Keratinocyte (primary cell): ENCODE results near the gene STXBP2. TPM values are rescaled to one million over a fixed set of nuclear protein-coding genes. Genes with fewer than 3 reads are reported as not detected.

Experiments used
- DNase-seq: peaks from one replicate; pipeline ENCODE4 v3.0.0-alpha.2; 2011; ENCODE audit warnings: low read depth, missing footprints, low spot score
- FAIRE-seq: peaks from 2 replicates; lab custom pipeline; 2011; peaks lifted over from hg19 to GRCh38; lab: Jason Lieb, UNC
- H2AFZ ChIP-seq: 2 replicates; pipeline ENCODE4 v1.6.0; 2012; ENCODE audit warnings: low read length, control low read depth, inconsistent platforms; ENCODE audit not compliant: control insufficient read depth
- H3K27ac ChIP-seq: 2 replicates; pipeline ENCODE4 v1.5.1; 2011; ENCODE audit warnings: low read length; ENCODE audit not compliant: control insufficient read depth, insufficient read depth
- H3K27me3 ChIP-seq: 3 replicates; pipeline ENCODE4 v1.6.0; 2011; ENCODE audit warnings: low read length; ENCODE audit not compliant: control insufficient read depth, insufficient read depth; ENCODE audit errors: extremely low read depth
- H3K36me3 ChIP-seq, 2 experiments: 2 replicates in 1 of 2; 3 replicates in 1 of 2; pipeline ENCODE4 v1.5.1; 2011; ENCODE audit warnings: low read length in 2 of 2, mild to moderate bottlenecking in 1 of 2; ENCODE audit not compliant: control insufficient read depth in 2 of 2, insufficient read depth in 2 of 2; ENCODE audit errors: extremely low read depth in 1 of 2
- H3K4me1 ChIP-seq: 3 replicates; pipeline ENCODE4 v1.5.1; 2011; ENCODE audit warnings: low read length; ENCODE audit not compliant: control insufficient read depth, insufficient read depth; ENCODE audit errors: extremely low read depth
- H3K4me2 ChIP-seq: 3 replicates; pipeline ENCODE4 v1.6.0; 2011; ENCODE audit warnings: low read depth, low read length; ENCODE audit not compliant: control insufficient read depth, insufficient read depth; ENCODE audit errors: extremely low read depth
- H3K4me3 ChIP-seq, 3 experiments: fragments of 200-600 bp in 1 of 3; sonication (generic) in 1 of 3; 2 replicates in 2 of 3; 3 replicates in 1 of 3; pipeline ENCODE4 v1.5.1; 2011 to 2016; ENCODE audit warnings: low read length in 3 of 3, mild to moderate bottlenecking in 3 of 3, control low read depth in 2 of 3, inconsistent platforms in 1 of 3, low read depth in 1 of 3, mixed read lengths in 1 of 3, mixed run types in 1 of 3, moderate library complexity in 1 of 3; ENCODE audit not compliant: control insufficient read depth in 2 of 3, insufficient read depth in 2 of 3; ENCODE audit errors: extremely low read depth in 1 of 3
- H3K79me2 ChIP-seq: 2 replicates; pipeline ENCODE4 v1.6.0; 2012; ENCODE audit warnings: low read length; ENCODE audit not compliant: control insufficient read depth, insufficient read depth
- H3K9ac ChIP-seq: 3 replicates; pipeline ENCODE4 v1.6.0; 2011; ENCODE audit warnings: low read length; ENCODE audit not compliant: control insufficient read depth, insufficient read depth; ENCODE audit errors: extremely low read depth
- H3K9me1 ChIP-seq: 3 replicates; pipeline ENCODE4 v1.6.0; 2011; ENCODE audit warnings: low read length; ENCODE audit not compliant: control insufficient read depth, insufficient read depth; ENCODE audit errors: extremely low read depth
- H3K9me3 ChIP-seq: 2 replicates; pipeline ENCODE4 v1.5.1; 2012; ENCODE audit warnings: low read depth, low read length; ENCODE audit not compliant: control insufficient read depth
- H4K20me1 ChIP-seq: 3 replicates; pipeline ENCODE4 v1.6.0; 2011; ENCODE audit warnings: low read length; ENCODE audit not compliant: control insufficient read depth, insufficient read depth; ENCODE audit errors: extremely low read depth
- EZH2 ChIP-seq: IDR thresholded peaks from one replicate; pipeline ENCODE4 v1.6.1; 2012; ENCODE audit warnings: inconsistent platforms, mild to moderate bottlenecking, low read length, moderate library complexity
- dilution Hi-C: fragments of 300-500 bp; cut with MboI; formaldehyde crosslinking; loops from one replicate; pipeline ENCODE4 v1.7.0; 2020; ENCODE audit warnings: low sequenced_read_pairs; ENCODE audit not compliant: extremely low pct_ligation_motif_present
- polyA plus RNA-seq, 5 experiments: library from polyadenylated mRNA; depleted of rRNA in 3 of 5; stranded (reverse) in 3 of 5; stranded (forward) in 1 of 5; unstranded in 1 of 5; fragments of >200 nt; gene quantifications; 1 replicate in 1 of 5; 2 replicates in 3 of 5; 3 replicates in 1 of 5; pipeline versions ENCODE4 v1.2.1 to v1.2.3, GENCODE V29; 2011 to 2012; ENCODE audit warnings: missing spikeins in 2 of 5, low read depth in 1 of 5, low replicate concordance in 1 of 5
- TF ChIP-seq, protein P1 (sequence below), 3 experiments: IDR thresholded peaks in 1 of 3; conservative IDR thresholded peaks in 1 of 3; optimal IDR thresholded peaks in 1 of 3; 2 replicates in 2 of 3; 3 replicates in 1 of 3; pipeline versions ENCODE3 to v1.5.1; 2011; ENCODE audit warnings: low read length in 3 of 3, mild to moderate bottlenecking in 3 of 3, moderate library complexity in 2 of 3, control low read depth in 1 of 3, inconsistent platforms in 1 of 3; ENCODE audit not compliant: insufficient read depth in 2 of 3; ENCODE audit errors: extremely low read depth in 1 of 3

The STXBP2 gene
- polyA plus RNA-seq, 1 donor (not counting 4 experiments of a cell fraction or from before 2014, with no cell fraction given), result 58.8 TPM

DNA sequence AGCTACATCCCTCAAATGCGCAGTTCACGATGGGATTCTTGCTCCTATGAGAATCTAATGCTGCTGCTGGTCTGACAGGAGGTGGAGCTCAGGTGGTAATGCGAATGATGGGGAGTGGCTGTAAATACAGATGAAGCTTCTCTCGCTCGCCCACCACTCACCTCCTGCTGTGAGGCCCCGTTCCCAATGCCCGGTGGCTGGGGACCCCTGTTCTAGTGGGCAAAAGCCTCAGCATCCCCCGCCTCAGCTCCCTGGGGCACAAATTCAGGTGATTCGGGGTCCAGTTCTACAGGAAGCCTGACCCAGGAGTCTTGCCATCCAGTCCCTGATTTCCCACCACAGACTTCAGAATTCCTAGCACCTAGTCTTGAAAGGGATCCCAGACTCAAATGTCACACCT lies 35.6 kb downstream of the STXBP2 start:
- H3K27ac ChIP-seq, result no peak overlapping the region
- H2AFZ ChIP-seq, result no peak overlapping the region
- no peaks in the 10 kb centered on the region for H3K9me3 ChIP-seq
- no peak overlapping the region for H3K4me3 ChIP-seq
- H3K79me2 ChIP-seq, result no peaks in the 10 kb centered on the region
- FAIRE-seq, result no peak
- no peak for DNase-seq
- no peaks in the 10 kb centered on the region for H4K20me1 ChIP-seq
- H3K27me3 ChIP-seq, result peaks cover 26% of the 10 kb centered on the region
- H3K9me1 ChIP-seq, result no peaks in the 10 kb centered on the region
- no peak overlapping the region for H3K4me2 ChIP-seq
- H3K4me1 ChIP-seq, result no peaks in the 10 kb centered on the region
- H3K36me3 ChIP-seq, result no peaks in the 10 kb centered on the region
- no peak overlapping the region for H3K9ac ChIP-seq
- no peak for TF ChIP-seq EZH2
- TF ChIP-seq, protein P1, sequence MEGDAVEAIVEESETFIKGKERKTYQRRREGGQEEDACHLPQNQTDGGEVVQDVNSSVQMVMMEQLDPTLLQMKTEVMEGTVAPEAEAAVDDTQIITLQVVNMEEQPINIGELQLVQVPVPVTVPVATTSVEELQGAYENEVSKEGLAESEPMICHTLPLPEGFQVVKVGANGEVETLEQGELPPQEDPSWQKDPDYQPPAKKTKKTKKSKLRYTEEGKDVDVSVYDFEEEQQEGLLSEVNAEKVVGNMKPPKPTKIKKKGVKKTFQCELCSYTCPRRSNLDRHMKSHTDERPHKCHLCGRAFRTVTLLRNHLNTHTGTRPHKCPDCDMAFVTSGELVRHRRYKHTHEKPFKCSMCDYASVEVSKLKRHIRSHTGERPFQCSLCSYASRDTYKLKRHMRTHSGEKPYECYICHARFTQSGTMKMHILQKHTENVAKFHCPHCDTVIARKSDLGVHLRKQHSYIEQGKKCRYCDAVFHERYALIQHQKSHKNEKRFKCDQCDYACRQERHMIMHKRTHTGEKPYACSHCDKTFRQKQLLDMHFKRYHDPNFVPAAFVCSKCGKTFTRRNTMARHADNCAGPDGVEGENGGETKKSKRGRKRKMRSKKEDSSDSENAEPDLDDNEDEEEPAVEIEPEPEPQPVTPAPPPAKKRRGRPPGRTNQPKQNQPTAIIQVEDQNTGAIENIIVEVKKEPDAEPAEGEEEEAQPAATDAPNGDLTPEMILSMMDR (optimal IDR thresholded peaks at IDR 0.05 in 1 of 3, IDR thresholded peaks at IDR 0.05 in 1 of 3, conservative IDR thresholded peaks at IDR 0.05 in 1 of 3; ENCODE audit: extremely low read depth in 1 of 3, insufficient read depth in 2 of 3, low read length in 3 of 3), result no peak
- dilution Hi-C loops, result no loop called here

DNA sequence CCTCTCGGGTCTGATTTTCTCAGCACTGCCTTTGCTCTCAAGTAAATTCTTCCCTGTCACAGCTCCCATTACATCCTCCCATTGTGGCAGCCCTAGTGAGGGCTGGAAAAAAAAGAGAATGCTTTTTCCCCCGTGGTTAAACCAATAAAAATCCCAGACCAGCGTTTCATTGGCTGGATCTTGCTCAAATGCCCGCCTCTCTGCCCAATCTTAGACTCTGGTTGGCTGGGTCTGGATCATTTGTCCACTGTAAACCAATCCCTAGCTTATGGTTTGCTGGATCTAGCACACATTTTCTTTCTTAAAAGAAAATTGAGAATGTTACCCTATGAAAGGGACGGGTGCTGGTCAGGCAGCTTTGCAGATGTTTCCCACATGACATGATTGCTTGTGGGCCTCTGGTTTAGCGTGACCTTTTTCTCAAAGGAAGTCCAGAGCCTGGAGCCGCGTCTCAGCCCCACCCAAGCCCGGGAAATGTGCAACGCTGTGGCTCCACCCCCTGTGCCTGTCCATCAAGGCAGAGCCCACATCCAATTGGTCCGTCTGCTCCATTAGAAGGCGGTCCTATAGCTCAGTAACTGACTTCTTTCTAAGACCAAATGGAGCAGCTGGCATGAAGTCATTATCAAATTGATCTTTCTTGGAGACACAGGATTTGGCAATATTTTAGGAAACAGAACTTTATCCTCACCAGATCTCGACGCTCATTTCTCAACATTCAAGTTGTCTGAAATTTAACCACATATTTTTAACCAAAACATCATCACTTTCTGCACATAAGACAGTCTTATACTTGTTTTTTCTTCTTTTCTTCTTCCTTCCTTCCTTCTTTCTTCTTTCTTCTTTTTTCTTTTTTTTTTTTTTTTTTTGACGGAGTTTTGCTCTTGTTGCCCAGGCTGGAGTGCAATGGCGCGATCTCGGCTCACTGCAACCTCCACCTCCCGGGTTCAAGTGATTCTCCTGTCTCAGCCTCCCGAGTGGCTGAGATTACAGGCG lies 37.4 kb downstream of the STXBP2 start:
- no peaks in the 10 kb centered on the region for H4K20me1 ChIP-seq
- H2AFZ ChIP-seq, result no peak overlapping the region
- H3K4me3 ChIP-seq, result no peak overlapping the region
- peaks cover 23% of the 10 kb centered on the region for H3K27me3 ChIP-seq
- no peak for TF ChIP-seq EZH2
- TF ChIP-seq, protein P1 (optimal IDR thresholded peaks at IDR 0.05 in 1 of 3, IDR thresholded peaks at IDR 0.05 in 1 of 3, conservative IDR thresholded peaks at IDR 0.05 in 1 of 3; ENCODE audit: extremely low read depth in 1 of 3, insufficient read depth in 2 of 3, low read length in 3 of 3), result no peak
- H3K9me3 ChIP-seq, result no peaks in the 10 kb centered on the region
- no peaks in the 10 kb centered on the region for H3K36me3 ChIP-seq
- H3K4me2 ChIP-seq, result peak overlapping the region; percentile 7
- H3K9ac ChIP-seq, result no peak overlapping the region
- FAIRE-seq (no peak), DNase-seq (no peak)
- H3K79me2 ChIP-seq, result no peaks in the 10 kb centered on the region
- dilution Hi-C loops, result no loop called here
- H3K27ac ChIP-seq, result no peak overlapping the region
- H3K4me1 ChIP-seq, result no peaks in the 10 kb centered on the region
- no peaks in the 10 kb centered on the region for H3K9me1 ChIP-seq
